Mucosa of rectum (tissue), 2 donors: ENCODE measurements around the gene DCN.
A peak's percentile ranks its signal among the peaks of the same experiment; 100 is the strongest.

Source experiments
- H3K27ac ChIP-seq, 2 donors: one replicate each; pipeline ENCODE4 v1.7.0; 2013; ENCODE audit warnings: inconsistent platforms in 2 of 2, low read depth in 2 of 2, low read length in 2 of 2
- H3K27me3 ChIP-seq, 2 donors: one replicate each; pipeline ENCODE4 v1.7.0; 2013; ENCODE audit warnings: low read length in 2 of 2; ENCODE audit not compliant: control insufficient read depth in 2 of 2, insufficient read depth in 2 of 2
- H3K36me3 ChIP-seq, 2 donors: one replicate each; pipeline ENCODE4 v1.7.0; 2013; ENCODE audit warnings: low read length in 2 of 2; ENCODE audit not compliant: control insufficient read depth in 2 of 2, insufficient read depth in 2 of 2
- H3K4me1 ChIP-seq, 2 donors: one replicate each; pipeline ENCODE4 v1.7.0; 2013; ENCODE audit warnings: low read length in 2 of 2, mild to moderate bottlenecking in 1 of 2; ENCODE audit not compliant: control insufficient read depth in 2 of 2, insufficient read depth in 2 of 2
- H3K4me3 ChIP-seq, 2 donors: one replicate each; pipeline ENCODE4 v1.7.0; 2013; ENCODE audit warnings: low read length in 2 of 2
- H3K9ac ChIP-seq, 2 donors: one replicate each; pipeline ENCODE4 v1.7.0; 2013; ENCODE audit warnings: low read length in 2 of 2, low read depth in 1 of 2, mild to moderate bottlenecking in 1 of 2
- H3K9me3 ChIP-seq, 2 donors: one replicate each; pipeline ENCODE4 v1.7.0; 2013; ENCODE audit warnings: low read length in 2 of 2; ENCODE audit not compliant: control insufficient read depth in 2 of 2
- donor health status: healthy.
- donor health status: Normal muscosa, but diverticular disease.

Gene DCN

DNA sequence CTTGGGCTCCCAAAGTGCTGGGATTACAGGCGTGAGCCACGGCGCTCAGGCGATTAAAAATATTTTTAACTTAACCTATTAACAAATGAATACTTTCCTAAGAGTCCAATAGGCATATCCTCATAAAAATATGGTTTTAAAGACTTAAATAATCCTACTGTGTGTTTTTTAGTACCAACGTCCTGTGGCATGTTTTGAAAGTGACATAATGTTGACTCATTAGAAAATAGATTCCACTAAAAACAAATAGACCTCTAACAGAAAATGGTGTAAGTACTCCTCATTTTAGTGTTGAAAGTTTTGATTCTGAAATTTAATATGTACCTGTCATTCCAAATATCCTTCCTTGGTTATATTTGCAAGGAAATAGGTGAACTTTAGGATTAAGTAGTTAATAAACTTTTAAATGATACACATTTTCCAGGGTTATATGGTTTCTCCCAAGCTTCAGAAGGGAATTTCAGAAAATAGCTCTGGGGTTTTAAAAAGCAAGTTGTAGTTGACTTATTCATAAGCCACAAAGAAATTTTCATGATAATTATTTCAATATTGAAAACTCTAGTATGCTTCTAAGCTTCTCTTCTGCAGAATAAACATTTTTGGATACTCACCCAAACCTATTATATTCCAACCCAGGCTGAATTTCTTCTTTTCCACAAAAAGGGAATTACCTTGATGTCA is 59.2 kb downstream of the DCN start:
- Histone ChIP-seq H3K4me1 (no peaks in the 10 kb centered on the region), H3K27ac (no peak overlapping the region), H3K9ac (no peak overlapping the region), H3K9me3 (no peaks in the 10 kb centered on the region), H3K36me3 (no peaks in the 10 kb centered on the region), H3K27me3 (no peaks in the 10 kb centered on the region), H3K4me3 (no peak overlapping the region)

- Histone ChIP-seq H3K27me3 (no peaks in the 10 kb centered on the region), H3K9ac (no peak overlapping the region), H3K27ac (no peak overlapping the region), H3K4me1 (no peaks in the 10 kb centered on the region), H3K36me3 (no peaks in the 10 kb centered on the region), H3K4me3 (no peak overlapping the region), H3K9me3 (no peaks in the 10 kb centered on the region)
Observed at GRCh38 chr12:91120781-91121180, 61.8 kb downstream of the DCN start.

- Histone ChIP-seq H3K4me3 (no peak overlapping the region), H3K36me3 (no peaks in the 10 kb centered on the region), H3K4me1 (no peaks in the 10 kb centered on the region), H3K9me3 (no peaks in the 10 kb centered on the region), H3K27me3 (no peaks in the 10 kb centered on the region), H3K27ac (no peak overlapping the region), H3K9ac (no peak overlapping the region)
Observed at GRCh38 chr12:91119089-91119488, 63.5 kb downstream of the DCN start.

- Histone ChIP-seq H3K9ac (no peak overlapping the region), H3K4me3 (no peak overlapping the region), H3K4me1 (no peaks in the 10 kb centered on the region), H3K27me3 (no peaks in the 10 kb centered on the region), H3K9me3 (no peaks in the 10 kb centered on the region), H3K36me3 (no peaks in the 10 kb centered on the region), H3K27ac (no peak overlapping the region)
Observed at GRCh38 chr12:91113621-91114020, 69.0 kb downstream of the DCN start.

GRCh38 chr12:91111366-91112325 is 71.0 kb downstream of the DCN start, which contains the start of gene LUM:
TSS of gene LUM (minus strand) at chr12:91111494. CDS start at chr12:91108979, 2,515 bp downstream.
- no peaks in the 10 kb centered on the region for H3K9me3 ChIP-seq
- H3K36me3 ChIP-seq = no peaks in the 10 kb centered on the region
- H3K27ac ChIP-seq = peak within 1 kb of the TSS; percentile 19 to 43
- no peak within 1 kb of the TSS for H3K9ac ChIP-seq
- H3K4me3 ChIP-seq = peak within 1 kb of the TSS; percentile 18 to 59
- no peaks in the 10 kb centered on the region for H3K27me3 ChIP-seq
- no peaks in the 10 kb centered on the region for H3K4me1 ChIP-seq

DNA sequence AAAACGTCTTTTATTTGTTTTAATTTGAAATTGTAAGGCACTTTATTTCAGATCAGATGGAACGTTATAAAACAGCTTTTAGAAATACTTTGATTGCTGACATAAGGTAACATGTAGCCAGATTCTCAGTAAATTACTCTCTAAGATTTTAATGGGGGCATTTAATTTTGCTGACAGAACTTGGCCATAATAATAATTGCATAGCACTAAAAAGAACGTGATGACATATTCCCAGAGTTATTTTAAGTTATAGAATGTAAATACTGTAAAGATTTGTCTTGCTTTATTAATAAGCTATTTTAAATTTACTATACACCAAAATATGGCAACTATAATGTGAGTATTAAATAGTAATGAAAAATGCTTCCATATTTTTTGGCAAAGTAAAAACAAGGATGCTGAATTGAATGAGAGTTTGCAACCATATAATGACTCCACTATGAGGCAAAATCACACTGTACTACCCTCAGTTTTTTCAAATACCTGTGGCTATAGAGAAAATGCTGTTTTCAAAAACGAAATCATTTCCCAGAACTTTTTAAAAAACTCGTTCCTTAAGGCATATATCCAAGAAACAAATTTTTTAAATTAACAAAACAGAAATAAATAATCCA is 72.2 kb downstream of the DCN start:
- no peaks in the 10 kb centered on the region for H3K9me3 ChIP-seq
- H3K36me3 ChIP-seq = no peaks in the 10 kb centered on the region
- H3K27me3 ChIP-seq = no peaks in the 10 kb centered on the region
- no peak overlapping the region for H3K9ac ChIP-seq
- H3K4me1 ChIP-seq = no peaks in the 10 kb centered on the region
- peak overlapping the region; percentile 6 to 34 for H3K4me3 ChIP-seq
- H3K27ac ChIP-seq = no peak overlapping the region

- H3K27ac ChIP-seq = no peak overlapping the region
- no peaks in the 10 kb centered on the region for H3K27me3 ChIP-seq
- H3K4me3 ChIP-seq = peak overlapping the region; percentile 6 to 33
- H3K9ac ChIP-seq = no peak overlapping the region
- H3K9me3 ChIP-seq = no peaks in the 10 kb centered on the region
- no peaks in the 10 kb centered on the region for H3K4me1 ChIP-seq
- no peaks in the 10 kb centered on the region for H3K36me3 ChIP-seq
Observed at GRCh38 chr12:91109581-91110310, 72.9 kb downstream of the DCN start.

GRCh38 chr12:91109148-91109564 is 73.5 kb downstream of the DCN start:
- H3K4me1 ChIP-seq = no peaks in the 10 kb centered on the region
- no peak overlapping the region for H3K27ac ChIP-seq
- H3K9me3 ChIP-seq = no peaks in the 10 kb centered on the region
- H3K9ac ChIP-seq = no peak overlapping the region
- H3K36me3 ChIP-seq = no peaks in the 10 kb centered on the region
- no peaks in the 10 kb centered on the region for H3K27me3 ChIP-seq
- peak overlapping the region in 1 of 2 donors; percentile 33 for H3K4me3 ChIP-seq

- Histone ChIP-seq H3K27me3 (no peaks in the 10 kb centered on the region), H3K9me3 (no peaks in the 10 kb centered on the region), H3K4me3 (no peak overlapping the region), H3K36me3 (no peaks in the 10 kb centered on the region), H3K4me1 (no peaks in the 10 kb centered on the region), H3K27ac (no peak overlapping the region), H3K9ac (peak overlapping the region in 1 of 2 donors; percentile 11)
Observed at GRCh38 chr12:91108196-91108755, 74.3 kb downstream of the DCN start.
